ENCODE measurements around the gene ZC3H14. TPM values are rescaled to one million over a fixed set of nuclear protein-coding genes. Genes with fewer than 3 reads are reported as not detected.

ZC3H14 gene
- polyA plus RNA-seq, 1 experiment, result 81.8 TPM

- TF ChIP-seq CTCF (IDR thresholded peaks at IDR 0.05; ENCODE audit: insufficient read depth, low read depth, low read length), result no peak
- H3K27me3 ChIP-seq (ENCODE audit: control insufficient read depth, insufficient read depth, low read length), result no peaks in the 10 kb centered on the region
- POLR2A ChIA-PET, result no interaction called here
- CTCF ChIA-PET, result no interaction called here
- H3K36me3 ChIP-seq (ENCODE audit: control insufficient read depth, insufficient read depth, low read length), result peaks cover 6% of the 10 kb centered on the region
- no peak for DNase-seq (ENCODE audit: low read depth)
- H3K4me3 ChIP-seq (ENCODE audit: low read depth, low read length), result no peak overlapping the region
These were observed 15.5 kb upstream of the ZC3H14 start for GRCh38 chr14:88547386-88547780.

- DNase-seq (ENCODE audit: low read depth), result no peak
- Histone ChIP-seq H3K27me3 (ENCODE audit: control insufficient read depth, insufficient read depth, low read length) (no peaks in the 10 kb centered on the region), H3K36me3 (ENCODE audit: control insufficient read depth, insufficient read depth, low read length) (peaks cover 5% of the 10 kb centered on the region), H3K4me3 (ENCODE audit: low read depth, low read length) (no peak overlapping the region)
- CTCF ChIA-PET, result no interaction called here
- TF ChIP-seq CTCF (IDR thresholded peaks at IDR 0.05; ENCODE audit: insufficient read depth, low read depth, low read length), result no peak
- POLR2A ChIA-PET, result no interaction called here
These were observed 12.8 kb upstream of the ZC3H14 start for GRCh38 chr14:88550078-88550477.

- DNase-seq (ENCODE audit: low read depth), result no peak
- CTCF ChIA-PET, result no interaction called here
These were observed 11.6 kb upstream of the ZC3H14 start for GRCh38 chr14:88551094-88551870.

GRCh38 chr14:88551980-88552431 lies 10.8 kb upstream of the ZC3H14 start:
- peak overlapping the region; percentile 56 for H3K4me3 ChIP-seq (ENCODE audit: low read depth, low read length)

More at GRCh38 chr14:88551094-88551870, 11.6 kb upstream of the ZC3H14 start:
- H3K4me3 ChIP-seq (ENCODE audit: low read depth, low read length), result peak overlapping the region; percentile 56
- H3K36me3 ChIP-seq (ENCODE audit: control insufficient read depth, insufficient read depth, low read length), result peaks cover 3% of the 10 kb centered on the region; the same call in 1 of the 2 replicates
- no peaks in the 10 kb centered on the region for H3K27me3 ChIP-seq (ENCODE audit: control insufficient read depth, insufficient read depth, low read length)
- TF ChIP-seq CTCF (IDR thresholded peaks at IDR 0.05; ENCODE audit: insufficient read depth, low read depth, low read length), result peak; percentile 50
- POLR2A ChIA-PET, result no interaction called here

More at GRCh38 chr14:88551980-88552431, 10.8 kb upstream of the ZC3H14 start:
- Histone ChIP-seq H3K27me3 (ENCODE audit: control insufficient read depth, insufficient read depth, low read length) (no peaks in the 10 kb centered on the region), H3K36me3 (ENCODE audit: control insufficient read depth, insufficient read depth, low read length) (peaks cover 3% of the 10 kb centered on the region; the same call in 1 of the 2 replicates)
- ChIA-PET POLR2A (no interaction called here), CTCF (interaction anchor here (2.0 kb wide), 1 partner anchor 9 kb away, joined by 6 read pairs; no protein-coding TSS in a partner anchor)
- DNase-seq (ENCODE audit: low read depth), result no peak
- TF ChIP-seq CTCF (IDR thresholded peaks at IDR 0.05; ENCODE audit: insufficient read depth, low read depth, low read length), result no peak
